HEK293T (cell line): ENCODE data around the gene IGF1R.

ENCODE experiments used
- BHLHE40 ChIP-seq: fragments of 450-650 bp; IDR thresholded peaks from 2 replicates; pipeline ENCODE4 v1.6.1; 2016; ENCODE audit warnings: mild to moderate bottlenecking, moderate library complexity, borderline replicate concordance
- FOXA1 ChIP-seq: fragments of 450-650 bp; IDR thresholded peaks from 2 replicates; pipeline ENCODE4 v1.6.1; 2016; ENCODE audit warnings: mild to moderate bottlenecking
- FOXM1 ChIP-seq: fragments of 450-650 bp; IDR thresholded peaks from 2 replicates; pipeline ENCODE4 v1.6.1; 2017; ENCODE audit warnings: mild to moderate bottlenecking, borderline replicate concordance
- HDGF ChIP-seq: fragments of 450-650 bp; IDR thresholded peaks from 2 replicates; pipeline ENCODE4 v1.6.1; 2017; ENCODE audit warnings: antibody characterized with exemption, borderline replicate concordance
- NFRKB ChIP-seq: fragments of 450-650 bp; IDR thresholded peaks from 2 replicates; pipeline ENCODE4 v1.6.1; 2016; ENCODE audit warnings: mild to moderate bottlenecking, moderate library complexity
- SP1 ChIP-seq: fragments of 450-650 bp; IDR thresholded peaks from 2 replicates; pipeline ENCODE4 v1.6.1; 2017
- SUZ12 ChIP-seq: fragments of 450-650 bp; IDR thresholded peaks from 2 replicates; pipeline ENCODE4 v1.6.1; 2016; ENCODE audit warnings: mild to moderate bottlenecking

GRCh38 chr15:98620020-98620419 is 28.3 kb upstream of the IGF1R start:
- TF ChIP-seq NFRKB (no peak), HDGF (no peak), SP1 (no peak), BHLHE40 (no peak), SUZ12 (no peak), FOXA1 (no peak), FOXM1 (no peak)
